Measurements from ENCODE around the gene PDCL2.

PDCL2 gene

DNA sequence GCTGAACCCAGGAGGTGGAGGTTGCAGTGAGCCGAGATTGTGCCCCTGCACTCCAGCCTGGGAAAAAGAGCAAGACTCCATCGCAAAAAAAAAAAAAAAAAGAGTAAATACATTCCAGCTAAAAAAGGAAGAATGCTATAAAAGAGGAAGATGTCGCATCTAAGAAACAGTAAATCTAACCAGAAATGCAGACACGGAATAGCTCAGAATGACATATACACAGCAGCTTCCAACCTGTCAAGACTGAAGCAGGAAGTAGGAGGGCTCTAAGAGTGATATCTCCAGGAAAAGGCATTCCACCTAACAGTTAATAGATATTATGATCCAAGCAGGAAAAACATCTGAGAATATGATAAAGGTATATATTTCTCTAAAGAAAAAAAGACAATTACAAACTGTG, 61.4 kb downstream of the PDCL2 start:
- no peak for DNase-seq

DNA sequence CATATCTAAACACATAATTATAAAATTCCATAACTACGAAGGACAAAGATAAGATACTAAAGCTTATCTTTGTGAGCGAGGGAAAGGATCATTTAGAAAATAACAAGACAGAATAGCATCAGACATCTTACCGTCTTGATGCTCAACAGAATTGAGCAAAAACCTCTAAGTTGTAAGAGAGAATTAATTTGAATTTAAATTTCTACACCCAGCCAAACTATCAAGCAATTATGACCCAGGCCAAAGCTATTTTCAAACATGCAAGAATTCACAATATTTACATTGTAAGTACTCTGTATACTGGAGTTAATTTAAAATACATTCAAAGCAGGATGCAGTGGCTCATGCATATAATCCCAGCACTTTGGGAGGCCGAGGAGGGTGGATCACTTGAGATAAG, 61.9 kb downstream of the PDCL2 start:
- DNase-seq = no peak

GRCh38 chr4:55528491-55528890, 63.6 kb downstream of the PDCL2 start:
- DNase-seq = no peak

GRCh38 chr4:55524844-55525571, 67.0 kb downstream of the PDCL2 start:
- no peak for DNase-seq

GRCh38 chr4:55518442-55518841, 73.6 kb downstream of the PDCL2 start:
- DNase-seq = no peak

- DNase-seq = no peak
Observed at GRCh38 chr4:55517526-55518229, 74.4 kb downstream of the PDCL2 start.

- DNase-seq = no peak
Observed at GRCh38 chr4:55512922-55513571, 79.0 kb downstream of the PDCL2 start.

DNA sequence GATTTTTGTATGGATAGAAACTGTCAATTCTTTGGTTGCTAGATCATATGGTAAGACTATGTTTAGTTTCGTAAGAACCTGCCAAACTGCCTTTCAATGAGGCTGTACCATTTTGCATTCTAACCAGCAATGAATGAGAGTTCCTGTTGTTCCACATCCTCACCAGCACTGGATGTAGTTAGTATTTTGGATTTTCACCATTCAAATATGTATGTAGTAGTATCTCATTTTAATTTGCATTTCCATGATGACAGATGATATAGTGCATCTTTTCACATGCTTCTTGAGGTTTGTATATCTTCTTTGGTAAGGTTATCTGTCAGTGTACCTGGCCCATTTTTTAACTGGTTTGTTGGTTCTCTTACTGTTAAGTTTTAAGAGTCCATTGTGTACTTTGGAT, 80.0 kb downstream of the PDCL2 start:
- DNase-seq = no peak

GRCh38 chr4:55510685-55511084, 81.4 kb downstream of the PDCL2 start:
- DNase-seq = no peak

DNA sequence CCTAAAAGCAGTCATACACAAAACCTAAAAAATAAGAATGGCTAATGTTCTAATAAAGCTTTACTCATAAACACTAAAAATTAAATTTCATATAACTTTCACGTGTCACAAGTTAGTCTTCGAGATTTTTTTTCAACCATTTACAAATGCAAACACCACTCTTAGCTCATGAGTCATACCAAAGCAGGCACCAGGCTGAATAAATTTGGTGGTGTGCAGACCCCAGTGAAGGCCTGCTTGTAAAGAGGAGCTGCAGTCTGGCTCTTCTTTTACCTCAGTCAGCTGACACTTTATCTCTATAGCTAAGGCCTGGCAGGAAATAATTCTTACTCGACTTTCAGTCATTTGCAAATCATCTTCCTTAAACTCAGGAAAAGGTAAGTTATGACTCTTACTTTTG, 82.8 kb downstream of the PDCL2 start:
- no peak for DNase-seq

DNA sequence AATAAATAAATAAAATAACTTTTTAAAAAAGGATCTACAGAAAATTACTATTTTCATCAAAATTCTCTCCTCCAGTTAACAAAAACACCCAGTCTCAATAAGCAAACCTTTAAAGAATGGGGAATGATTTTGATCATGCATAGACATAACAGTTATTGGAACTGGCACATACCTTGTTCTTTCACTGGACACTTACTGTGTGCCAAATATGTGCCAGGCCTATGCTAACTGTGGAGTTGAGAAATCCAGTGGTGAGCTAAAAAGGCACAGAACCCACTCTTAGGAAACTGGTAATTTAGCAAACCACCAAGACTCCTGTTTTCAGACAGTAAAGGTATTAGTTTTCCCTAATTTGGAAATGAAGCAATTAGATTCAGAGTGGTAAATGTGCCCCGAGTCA, 84.4 kb downstream of the PDCL2 start:
- DNase-seq = no peak

Data from CD4-positive, alpha-beta T cell treated with Interleukin-4 for 4 hours (primary cell).